ENCODE results near the gene SLC2A10.

SLC2A10 gene

GRCh38 chr20:46752728-46753127 lies 43.3 kb downstream of the SLC2A10 start:
- Histone ChIP-seq H3K27me3 (ENCODE audit: insufficient read depth, poor library complexity, severe bottlenecking) (no peaks in the 10 kb centered on the region), H3K27ac (replicated peaks) (no peak overlapping the region), H3K4me3 (replicated peaks; ENCODE audit: insufficient read depth, low read length) (no peak overlapping the region)
- DNase-seq (ENCODE audit: low read depth in 1 of 2, low spot score in 1 of 2), result peak in 1 of 2 experiments; percentile 46
- TF ChIP-seq, protein P1, sequence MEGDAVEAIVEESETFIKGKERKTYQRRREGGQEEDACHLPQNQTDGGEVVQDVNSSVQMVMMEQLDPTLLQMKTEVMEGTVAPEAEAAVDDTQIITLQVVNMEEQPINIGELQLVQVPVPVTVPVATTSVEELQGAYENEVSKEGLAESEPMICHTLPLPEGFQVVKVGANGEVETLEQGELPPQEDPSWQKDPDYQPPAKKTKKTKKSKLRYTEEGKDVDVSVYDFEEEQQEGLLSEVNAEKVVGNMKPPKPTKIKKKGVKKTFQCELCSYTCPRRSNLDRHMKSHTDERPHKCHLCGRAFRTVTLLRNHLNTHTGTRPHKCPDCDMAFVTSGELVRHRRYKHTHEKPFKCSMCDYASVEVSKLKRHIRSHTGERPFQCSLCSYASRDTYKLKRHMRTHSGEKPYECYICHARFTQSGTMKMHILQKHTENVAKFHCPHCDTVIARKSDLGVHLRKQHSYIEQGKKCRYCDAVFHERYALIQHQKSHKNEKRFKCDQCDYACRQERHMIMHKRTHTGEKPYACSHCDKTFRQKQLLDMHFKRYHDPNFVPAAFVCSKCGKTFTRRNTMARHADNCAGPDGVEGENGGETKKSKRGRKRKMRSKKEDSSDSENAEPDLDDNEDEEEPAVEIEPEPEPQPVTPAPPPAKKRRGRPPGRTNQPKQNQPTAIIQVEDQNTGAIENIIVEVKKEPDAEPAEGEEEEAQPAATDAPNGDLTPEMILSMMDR (IDR thresholded peaks at IDR 0.05; ENCODE audit: insufficient read depth, low read length), result peak; percentile 13
- no peak for TF ChIP-seq GABPA (IDR thresholded peaks at IDR 0.05; ENCODE audit: low read depth)

- no peak for DNase-seq (ENCODE audit: low read depth in 1 of 2, low spot score in 1 of 2)
- Histone ChIP-seq H3K4me3 (replicated peaks; ENCODE audit: insufficient read depth, low read length) (no peak overlapping the region), H3K27ac (replicated peaks) (no peak overlapping the region), H3K27me3 (ENCODE audit: insufficient read depth, poor library complexity, severe bottlenecking) (no peaks in the 10 kb centered on the region)
- TF ChIP-seq, protein P2, sequence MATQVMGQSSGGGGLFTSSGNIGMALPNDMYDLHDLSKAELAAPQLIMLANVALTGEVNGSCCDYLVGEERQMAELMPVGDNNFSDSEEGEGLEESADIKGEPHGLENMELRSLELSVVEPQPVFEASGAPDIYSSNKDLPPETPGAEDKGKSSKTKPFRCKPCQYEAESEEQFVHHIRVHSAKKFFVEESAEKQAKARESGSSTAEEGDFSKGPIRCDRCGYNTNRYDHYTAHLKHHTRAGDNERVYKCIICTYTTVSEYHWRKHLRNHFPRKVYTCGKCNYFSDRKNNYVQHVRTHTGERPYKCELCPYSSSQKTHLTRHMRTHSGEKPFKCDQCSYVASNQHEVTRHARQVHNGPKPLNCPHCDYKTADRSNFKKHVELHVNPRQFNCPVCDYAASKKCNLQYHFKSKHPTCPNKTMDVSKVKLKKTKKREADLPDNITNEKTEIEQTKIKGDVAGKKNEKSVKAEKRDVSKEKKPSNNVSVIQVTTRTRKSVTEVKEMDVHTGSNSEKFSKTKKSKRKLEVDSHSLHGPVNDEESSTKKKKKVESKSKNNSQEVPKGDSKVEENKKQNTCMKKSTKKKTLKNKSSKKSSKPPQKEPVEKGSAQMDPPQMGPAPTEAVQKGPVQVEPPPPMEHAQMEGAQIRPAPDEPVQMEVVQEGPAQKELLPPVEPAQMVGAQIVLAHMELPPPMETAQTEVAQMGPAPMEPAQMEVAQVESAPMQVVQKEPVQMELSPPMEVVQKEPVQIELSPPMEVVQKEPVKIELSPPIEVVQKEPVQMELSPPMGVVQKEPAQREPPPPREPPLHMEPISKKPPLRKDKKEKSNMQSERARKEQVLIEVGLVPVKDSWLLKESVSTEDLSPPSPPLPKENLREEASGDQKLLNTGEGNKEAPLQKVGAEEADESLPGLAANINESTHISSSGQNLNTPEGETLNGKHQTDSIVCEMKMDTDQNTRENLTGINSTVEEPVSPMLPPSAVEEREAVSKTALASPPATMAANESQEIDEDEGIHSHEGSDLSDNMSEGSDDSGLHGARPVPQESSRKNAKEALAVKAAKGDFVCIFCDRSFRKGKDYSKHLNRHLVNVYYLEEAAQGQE (IDR thresholded peaks at IDR 0.05; ENCODE audit: insufficient replicate concordance, low read depth), result no peak
- TF ChIP-seq POLR2AphosphoS5 (IDR thresholded peaks at IDR 0.05; ENCODE audit: low read depth), result no peak
- no peak for TF ChIP-seq SPI1 (IDR thresholded peaks at IDR 0.05; ENCODE audit: borderline replicate concordance, low read depth)
- no peak for TF ChIP-seq GABPA (IDR thresholded peaks at IDR 0.05; ENCODE audit: low read depth)
- TF ChIP-seq, protein P1 (IDR thresholded peaks at IDR 0.05; ENCODE audit: insufficient read depth, low read length), result no peak
Measured at GRCh38 chr20:46755483-46756413, 46.3 kb downstream of the SLC2A10 start.

DNA sequence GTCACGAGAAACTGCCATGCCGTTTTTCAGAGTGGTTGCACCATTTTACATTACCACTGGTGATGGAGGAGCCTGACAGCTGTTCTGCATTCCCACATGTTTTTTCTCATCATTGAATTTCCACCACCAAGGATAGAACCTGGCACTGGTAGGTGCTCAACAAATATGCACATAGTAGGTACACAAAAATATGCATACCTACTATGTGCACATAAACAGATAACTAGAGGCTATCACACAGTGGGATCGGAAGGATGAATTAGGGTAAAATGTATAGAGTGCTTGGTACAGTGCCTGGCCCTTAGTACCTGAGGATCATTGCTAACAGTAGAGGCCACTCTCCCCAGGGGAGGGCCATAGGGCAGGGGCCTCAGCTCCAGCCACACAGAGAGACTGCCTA lies 47.0 kb downstream of the SLC2A10 start:
- no peak for DNase-seq (ENCODE audit: low read depth in 1 of 2, low spot score in 1 of 2)
- Histone ChIP-seq H3K27me3 (ENCODE audit: insufficient read depth, poor library complexity, severe bottlenecking) (no peaks in the 10 kb centered on the region), H3K4me3 (replicated peaks; ENCODE audit: insufficient read depth, low read length) (no peak overlapping the region), H3K27ac (replicated peaks) (no peak overlapping the region)
- TF ChIP-seq, protein P1 (IDR thresholded peaks at IDR 0.05; ENCODE audit: insufficient read depth, low read length), result no peak
- TF ChIP-seq GABPA (IDR thresholded peaks at IDR 0.05; ENCODE audit: low read depth) (no peak), POLR2AphosphoS5 (IDR thresholded peaks at IDR 0.05; ENCODE audit: low read depth) (no peak), SPI1 (IDR thresholded peaks at IDR 0.05; ENCODE audit: borderline replicate concordance, low read depth) (no peak)
- TF ChIP-seq, protein P2 (IDR thresholded peaks at IDR 0.05; ENCODE audit: insufficient replicate concordance, low read depth), result no peak
